ENCODE data around the gene TMEM9. TPM values are rescaled to one million over a fixed set of nuclear protein-coding genes. Genes with fewer than 3 reads are reported as not detected.

The TMEM9 gene
- total and polyA plus RNA-seq, 9 of the 15 experiments (the other 6 are each of a cell fraction or from before 2014, with no cell fraction given) = 30.4 to 107 (median 67.6) TPM

DNA sequence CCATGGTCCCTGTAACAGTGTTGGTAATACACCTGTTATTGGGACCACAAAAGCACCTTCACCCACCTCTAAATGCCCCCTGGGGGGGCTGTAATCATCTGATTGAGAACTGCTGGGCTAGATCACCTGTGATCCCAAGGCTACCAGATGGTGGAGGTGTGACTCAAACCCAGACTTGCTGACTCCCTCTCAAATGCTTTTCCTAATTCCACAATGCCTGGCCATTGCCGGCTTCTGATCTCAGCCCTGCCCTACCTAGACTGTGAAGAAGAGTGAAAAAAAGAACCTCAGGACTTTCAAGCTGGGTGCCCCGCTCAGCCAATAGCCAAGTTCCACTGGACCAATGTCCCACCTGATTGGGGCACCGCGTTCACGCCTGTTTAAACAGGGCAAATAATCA is 9.6 kb downstream of the TMEM9 start (continued):
- TF ChIP-seq ZNF347 (CRISPR knock-in tag; IDR thresholded peaks at IDR 0.05; ENCODE audit: low read depth) = no peak
- TF ChIP-seq, protein P1, sequence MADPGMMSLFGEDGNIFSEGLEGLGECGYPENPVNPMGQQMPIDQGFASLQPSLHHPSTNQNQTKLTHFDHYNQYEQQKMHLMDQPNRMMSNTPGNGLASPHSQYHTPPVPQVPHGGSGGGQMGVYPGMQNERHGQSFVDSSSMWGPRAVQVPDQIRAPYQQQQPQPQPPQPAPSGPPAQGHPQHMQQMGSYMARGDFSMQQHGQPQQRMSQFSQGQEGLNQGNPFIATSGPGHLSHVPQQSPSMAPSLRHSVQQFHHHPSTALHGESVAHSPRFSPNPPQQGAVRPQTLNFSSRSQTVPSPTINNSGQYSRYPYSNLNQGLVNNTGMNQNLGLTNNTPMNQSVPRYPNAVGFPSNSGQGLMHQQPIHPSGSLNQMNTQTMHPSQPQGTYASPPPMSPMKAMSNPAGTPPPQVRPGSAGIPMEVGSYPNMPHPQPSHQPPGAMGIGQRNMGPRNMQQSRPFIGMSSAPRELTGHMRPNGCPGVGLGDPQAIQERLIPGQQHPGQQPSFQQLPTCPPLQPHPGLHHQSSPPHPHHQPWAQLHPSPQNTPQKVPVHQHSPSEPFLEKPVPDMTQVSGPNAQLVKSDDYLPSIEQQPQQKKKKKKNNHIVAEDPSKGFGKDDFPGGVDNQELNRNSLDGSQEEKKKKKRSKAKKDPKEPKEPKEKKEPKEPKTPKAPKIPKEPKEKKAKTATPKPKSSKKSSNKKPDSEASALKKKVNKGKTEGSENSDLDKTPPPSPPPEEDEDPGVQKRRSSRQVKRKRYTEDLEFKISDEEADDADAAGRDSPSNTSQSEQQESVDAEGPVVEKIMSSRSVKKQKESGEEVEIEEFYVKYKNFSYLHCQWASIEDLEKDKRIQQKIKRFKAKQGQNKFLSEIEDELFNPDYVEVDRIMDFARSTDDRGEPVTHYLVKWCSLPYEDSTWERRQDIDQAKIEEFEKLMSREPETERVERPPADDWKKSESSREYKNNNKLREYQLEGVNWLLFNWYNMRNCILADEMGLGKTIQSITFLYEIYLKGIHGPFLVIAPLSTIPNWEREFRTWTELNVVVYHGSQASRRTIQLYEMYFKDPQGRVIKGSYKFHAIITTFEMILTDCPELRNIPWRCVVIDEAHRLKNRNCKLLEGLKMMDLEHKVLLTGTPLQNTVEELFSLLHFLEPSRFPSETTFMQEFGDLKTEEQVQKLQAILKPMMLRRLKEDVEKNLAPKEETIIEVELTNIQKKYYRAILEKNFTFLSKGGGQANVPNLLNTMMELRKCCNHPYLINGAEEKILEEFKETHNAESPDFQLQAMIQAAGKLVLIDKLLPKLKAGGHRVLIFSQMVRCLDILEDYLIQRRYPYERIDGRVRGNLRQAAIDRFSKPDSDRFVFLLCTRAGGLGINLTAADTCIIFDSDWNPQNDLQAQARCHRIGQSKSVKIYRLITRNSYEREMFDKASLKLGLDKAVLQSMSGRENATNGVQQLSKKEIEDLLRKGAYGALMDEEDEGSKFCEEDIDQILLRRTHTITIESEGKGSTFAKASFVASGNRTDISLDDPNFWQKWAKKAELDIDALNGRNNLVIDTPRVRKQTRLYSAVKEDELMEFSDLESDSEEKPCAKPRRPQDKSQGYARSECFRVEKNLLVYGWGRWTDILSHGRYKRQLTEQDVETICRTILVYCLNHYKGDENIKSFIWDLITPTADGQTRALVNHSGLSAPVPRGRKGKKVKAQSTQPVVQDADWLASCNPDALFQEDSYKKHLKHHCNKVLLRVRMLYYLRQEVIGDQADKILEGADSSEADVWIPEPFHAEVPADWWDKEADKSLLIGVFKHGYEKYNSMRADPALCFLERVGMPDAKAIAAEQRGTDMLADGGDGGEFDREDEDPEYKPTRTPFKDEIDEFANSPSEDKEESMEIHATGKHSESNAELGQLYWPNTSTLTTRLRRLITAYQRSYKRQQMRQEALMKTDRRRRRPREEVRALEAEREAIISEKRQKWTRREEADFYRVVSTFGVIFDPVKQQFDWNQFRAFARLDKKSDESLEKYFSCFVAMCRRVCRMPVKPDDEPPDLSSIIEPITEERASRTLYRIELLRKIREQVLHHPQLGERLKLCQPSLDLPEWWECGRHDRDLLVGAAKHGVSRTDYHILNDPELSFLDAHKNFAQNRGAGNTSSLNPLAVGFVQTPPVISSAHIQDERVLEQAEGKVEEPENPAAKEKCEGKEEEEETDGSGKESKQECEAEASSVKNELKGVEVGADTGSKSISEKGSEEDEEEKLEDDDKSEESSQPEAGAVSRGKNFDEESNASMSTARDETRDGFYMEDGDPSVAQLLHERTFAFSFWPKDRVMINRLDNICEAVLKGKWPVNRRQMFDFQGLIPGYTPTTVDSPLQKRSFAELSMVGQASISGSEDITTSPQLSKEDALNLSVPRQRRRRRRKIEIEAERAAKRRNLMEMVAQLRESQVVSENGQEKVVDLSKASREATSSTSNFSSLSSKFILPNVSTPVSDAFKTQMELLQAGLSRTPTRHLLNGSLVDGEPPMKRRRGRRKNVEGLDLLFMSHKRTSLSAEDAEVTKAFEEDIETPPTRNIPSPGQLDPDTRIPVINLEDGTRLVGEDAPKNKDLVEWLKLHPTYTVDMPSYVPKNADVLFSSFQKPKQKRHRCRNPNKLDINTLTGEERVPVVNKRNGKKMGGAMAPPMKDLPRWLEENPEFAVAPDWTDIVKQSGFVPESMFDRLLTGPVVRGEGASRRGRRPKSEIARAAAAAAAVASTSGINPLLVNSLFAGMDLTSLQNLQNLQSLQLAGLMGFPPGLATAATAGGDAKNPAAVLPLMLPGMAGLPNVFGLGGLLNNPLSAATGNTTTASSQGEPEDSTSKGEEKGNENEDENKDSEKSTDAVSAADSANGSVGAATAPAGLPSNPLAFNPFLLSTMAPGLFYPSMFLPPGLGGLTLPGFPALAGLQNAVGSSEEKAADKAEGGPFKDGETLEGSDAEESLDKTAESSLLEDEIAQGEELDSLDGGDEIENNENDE (IDR thresholded peaks at IDR 0.05; ENCODE audit: low read depth, low read length) = no peak

All from K562 (cell line).